ENCODE measurements around the gene RALGPS1. TPM values are rescaled to one million over a fixed set of nuclear protein-coding genes. Genes with fewer than 3 reads are reported as not detected.

The RALGPS1 gene
- total RNA-seq, 1 donor from 2014 or later, result 15.2 TPM

- H3K27ac ChIP-seq, result peak overlapping the region; percentile 4
- H3K4me3 ChIP-seq, result no peak overlapping the region
- no peaks in the 10 kb centered on the region for H3K9me3 ChIP-seq
- no peak for DNase-seq (ENCODE audit: extremely low spot score in 2 of 2)
- peaks cover 66% of the 10 kb centered on the region for H3K4me1 ChIP-seq
- H3K36me3 ChIP-seq, result no peaks in the 10 kb centered on the region
- H3K27me3 ChIP-seq, result no peaks in the 10 kb centered on the region
- intact Hi-C loops (cut with DNase I), result no loop called here
- TF ChIP-seq POLR2A (IDR thresholded peaks at IDR 0.05), result no peak
- TF ChIP-seq CTCF (IDR thresholded peaks at IDR 0.05), result no peak
- TF ChIP-seq POLR2AphosphoS5 (IDR thresholded peaks at IDR 0.05; ENCODE audit: insufficient read depth in 1 of 2, low read depth in 1 of 2), result no peak
These were observed 266.7 kb downstream of the RALGPS1 start for GRCh38 chr9:127181315-127181580.

- no peaks in the 10 kb centered on the region for H3K27me3 ChIP-seq
- DNase-seq (ENCODE audit: extremely low spot score in 2 of 2), result peak in 1 of 2 donors; percentile 83
- no peak overlapping the region for H3K4me3 ChIP-seq
- intact Hi-C loops (cut with DNase I), result no loop called here
- peaks cover 66% of the 10 kb centered on the region for H3K4me1 ChIP-seq
- TF ChIP-seq POLR2A (IDR thresholded peaks at IDR 0.05), result no peak
- TF ChIP-seq CTCF (IDR thresholded peaks at IDR 0.05), result no peak
- TF ChIP-seq POLR2AphosphoS5 (IDR thresholded peaks at IDR 0.05; ENCODE audit: insufficient read depth in 1 of 2, low read depth in 1 of 2), result no peak
- H3K27ac ChIP-seq, result no peak overlapping the region
- H3K36me3 ChIP-seq, result no peaks in the 10 kb centered on the region
- no peaks in the 10 kb centered on the region for H3K9me3 ChIP-seq
These were observed 267.1 kb downstream of the RALGPS1 start for GRCh38 chr9:127181595-127182190.

- Histone ChIP-seq H3K4me1 (peaks cover 65% of the 10 kb centered on the region), H3K27ac (peak overlapping the region; percentile 90), H3K4me3 (no peak overlapping the region), H3K9me3 (no peaks in the 10 kb centered on the region), H3K36me3 (no peaks in the 10 kb centered on the region), H3K27me3 (no peaks in the 10 kb centered on the region)
- DNase-seq (ENCODE audit: extremely low spot score in 2 of 2), result no peak
- no peak for TF ChIP-seq POLR2A (IDR thresholded peaks at IDR 0.05)
- TF ChIP-seq CTCF (IDR thresholded peaks at IDR 0.05), result no peak
- no peak for TF ChIP-seq POLR2AphosphoS5 (IDR thresholded peaks at IDR 0.05; ENCODE audit: insufficient read depth in 1 of 2, low read depth in 1 of 2)
- intact Hi-C loops (cut with DNase I), result no loop called here
These were observed 268.5 kb downstream of the RALGPS1 start for GRCh38 chr9:127182901-127183746.

- no peaks in the 10 kb centered on the region for H3K9me3 ChIP-seq
- TF ChIP-seq POLR2AphosphoS5 (IDR thresholded peaks at IDR 0.05; ENCODE audit: insufficient read depth in 1 of 2, low read depth in 1 of 2), result peak in 1 of 2 donors; percentile 69
- no peak for TF ChIP-seq CTCF (IDR thresholded peaks at IDR 0.05)
- H3K27me3 ChIP-seq, result no peaks in the 10 kb centered on the region
- DNase-seq (ENCODE audit: extremely low spot score in 2 of 2), result no peak
- peak overlapping the region; percentile 90 for H3K27ac ChIP-seq
- no peaks in the 10 kb centered on the region for H3K36me3 ChIP-seq
- H3K4me1 ChIP-seq, result peaks cover 63% of the 10 kb centered on the region
- intact Hi-C loops (cut with DNase I), result no loop called here
- H3K4me3 ChIP-seq, result no peak overlapping the region
These were observed 269.4 kb downstream of the RALGPS1 start for GRCh38 chr9:127183814-127184582.

Data from vagina (tissue), 2 donors.